Suprapubic skin (tissue), 3 donors: ENCODE results near the gene KCNIP4.

Source experiments
- CTCF ChIP-seq, 2 donors: fragments of 200-600 bp in 1 of 2; fragments of 450-650 bp in 1 of 2; sonication (generic) in 1 of 2; IDR thresholded peaks; one replicate each; pipeline ENCODE4 v1.5.1; 2016 to 2019; ENCODE audit warnings: antibody characterized with exemption in 2 of 2, mild to moderate bottlenecking in 1 of 2, moderate library complexity in 1 of 2
- EP300 ChIP-seq: sonication (generic); formaldehyde crosslinking; IDR thresholded peaks from one replicate; pipeline ENCODE4 v1.6.1; 2017; ENCODE audit warnings: antibody characterized with exemption
- POLR2A ChIP-seq, 2 donors: fragments of 450-650 bp; IDR thresholded peaks; one replicate each; pipeline ENCODE4 v1.6.1; 2017; ENCODE audit warnings: antibody characterized with exemption in 2 of 2, mild to moderate bottlenecking in 2 of 2, moderate library complexity in 2 of 2

GRCh38 chr4:20680736-20681135, 1267.8 kb downstream of the KCNIP4 start:
- TF ChIP-seq CTCF (IDR thresholded peaks at IDR 0.05) (no peak), POLR2A (IDR thresholded peaks at IDR 0.05) (no peak), EP300 (no peak)
